K562 (cell line): ENCODE measurements around the gene RXRA. TPM values are rescaled to one million over a fixed set of nuclear protein-coding genes. Genes with fewer than 3 reads are reported as not detected.

Experiments
- ATF6 ChIP-seq: sonication (generic); formaldehyde crosslinking; IDR thresholded peaks from 2 replicates; pipeline ENCODE4 v1.4.0; 2020; ENCODE audit warnings: mild to moderate bottlenecking, missing genetic modification reagents
- CBX3 ChIP-seq, 2 experiments: IDR thresholded peaks; 1 replicate in 1 of 2; 2 replicates in 1 of 2; pipeline ENCODE4 v1.6.1; 2012; ENCODE audit warnings: inconsistent platforms in 2 of 2, low read length in 2 of 2, borderline replicate concordance in 1 of 2, control low read depth in 1 of 2
- CTBP1 ChIP-seq: fragments of 450-650 bp; IDR thresholded peaks from 2 replicates; pipeline ENCODE4 v1.6.1; 2016; ENCODE audit warnings: borderline replicate concordance
- E2F1 ChIP-seq: sonication (generic); formaldehyde crosslinking; IDR thresholded peaks from 2 replicates; pipeline ENCODE4 v1.8.1; 2023; ENCODE audit warnings: mild to moderate bottlenecking, missing genetic modification reagents, moderate library complexity
- E2F3 ChIP-seq: fragments of 250-450 bp; sonication (Bioruptor Pico); IDR thresholded peaks from 2 replicates; pipeline ENCODE4 v1.4.0; 2020; ENCODE audit warnings: mild to moderate bottlenecking
- E2F5 ChIP-seq: sonication (generic); formaldehyde crosslinking; IDR thresholded peaks from 2 replicates; pipeline ENCODE4 v1.8.0; 2022; ENCODE audit warnings: mild to moderate bottlenecking, missing genetic modification reagents
- EP300 ChIP-seq: IDR thresholded peaks from 2 replicates; pipeline ENCODE4 v1.6.1; 2012; ENCODE audit warnings: low read length, improper control_type of control experiment
- EZH2 ChIP-seq: IDR thresholded peaks from 2 replicates; pipeline ENCODE4 v1.6.1; 2012; ENCODE audit warnings: low read depth, mild to moderate bottlenecking, inconsistent platforms, low read length, borderline replicate concordance
- GTF2A2 ChIP-seq: IDR thresholded peaks from 2 replicates; pipeline ENCODE4 v1.6.1; 2016; ENCODE audit warnings: mild to moderate bottlenecking, missing genetic modification characterization, missing compliant biosample characterization
- HDAC1 ChIP-seq, 2 experiments: fragments of 450-650 bp; IDR thresholded peaks; 2 replicates each; pipeline ENCODE4 v1.6.1; 2016 to 2017; ENCODE audit warnings: inconsistent platforms in 1 of 2, mild to moderate bottlenecking in 1 of 2, moderate library complexity in 1 of 2
- MCM2 ChIP-seq: fragments of 450-650 bp; IDR thresholded peaks from 2 replicates; pipeline ENCODE4 v1.6.1; 2017; ENCODE audit warnings: low read depth, mild to moderate bottlenecking
- PBX2 ChIP-seq, 2 experiments: IDR thresholded peaks in 1 of 2; conservative IDR thresholded peaks in 1 of 2; 2 replicates each; pipeline ENCODE4 v1.6.1; 2016; ENCODE audit warnings: low read depth in 2 of 2, mild to moderate bottlenecking in 1 of 2, missing compliant biosample characterization in 1 of 2, missing genetic modification characterization in 1 of 2, moderate library complexity in 1 of 2
- SIN3A ChIP-seq, 2 experiments: fragments of 150-350 bp in 1 of 2; IDR thresholded peaks; 2 replicates each; pipeline ENCODE4 v1.6.1; 2011 to 2016; ENCODE audit warnings: borderline replicate concordance in 2 of 2, low read depth in 2 of 2, low read length in 2 of 2, mild to moderate bottlenecking in 2 of 2, moderate library complexity in 2 of 2; ENCODE audit not compliant: control insufficient read depth in 1 of 2
- SP2 ChIP-seq: IDR thresholded peaks from 2 replicates; pipeline ENCODE4 v1.6.1; 2011; ENCODE audit warnings: mild to moderate bottlenecking, low read depth, low read length, moderate library complexity; ENCODE audit not compliant: poor library complexity, severe bottlenecking; ENCODE audit errors: extremely low read depth
- SRSF3 ChIP-seq: fragments of 200-400 bp; formaldehyde crosslinking; IDR thresholded peaks from 2 replicates; pipeline ENCODE4 v1.6.1; 2016; ENCODE audit warnings: mild to moderate bottlenecking, low read length, moderate library complexity; ENCODE audit not compliant: insufficient read depth
- THAP12 ChIP-seq: fragments of 250-450 bp; sonication (Bioruptor Pico); IDR thresholded peaks from 2 replicates; pipeline ENCODE4 v1.9.0; 2021; ENCODE audit warnings: mild to moderate bottlenecking, inconsistent platforms
- ZC3H4 ChIP-seq: sonication (generic); formaldehyde crosslinking; IDR thresholded peaks from 2 replicates; pipeline ENCODE4 v1.9.0; 2021; ENCODE audit warnings: missing genetic modification reagents, borderline replicate concordance
- polyA plus RNA-seq, 8 experiments: library from polyadenylated mRNA; depleted of rRNA in 4 of 8; stranded (reverse) in 5 of 8; unstranded in 3 of 8; fragments of >200 nt; fragmentation: Nextera tagmentation in 2 of 8; fragmentation: Illumina TruSeq in 1 of 8; extraction: Ambion mirVana in 2 of 8; extraction: Trizol in 1 of 8; gene quantifications; 2 replicates each; pipeline versions ENCODE4 v1.2.1 to v1.2.3, GENCODE V29; 2011 to 2014; ENCODE audit warnings: inconsistent platforms in 1 of 8, missing spikeins in 1 of 8
- total RNA-seq, 7 experiments: library from RNA; depleted of rRNA in 6 of 7; stranded (reverse); fragments of >200 nt in 6 of 7; fragmentation: Illumina TruSeq in 2 of 7; extraction: Trizol in 2 of 7; gene quantifications; 2 replicates each; pipeline versions ENCODE4 v1.2.1 to v1.2.3, GENCODE V29; 2011 to 2021; ENCODE audit warnings: low replicate concordance in 1 of 7

RXRA gene
- total and polyA plus RNA-seq, 9 of the 15 experiments (the other 6 are each of a cell fraction or from before 2014, with no cell fraction given), result 0.35 to 23.6 (median 4.6) TPM

GRCh38 chr9:134316449-134317160 lies 9.7 kb upstream of the RXRA start (continued):
- TF ChIP-seq ZC3H4 (CRISPR knock-in tag) (no peak), THAP12 (CRISPR knock-in tag) (no peak), PBX2 (CRISPR knock-in tag; IDR thresholded peaks at IDR 0.05; ENCODE audit: low read depth) (no peak), PBX2 (tag; conservative IDR thresholded peaks at IDR 0.05; ENCODE audit: low read depth) (peak; percentile 85), E2F3 (CRISPR knock-in tag) (no peak), CBX3 (IDR thresholded peaks at IDR 0.05; ENCODE audit: borderline replicate concordance in 1 of 2, low read length in 2 of 2) (no peak), ATF6 (CRISPR knock-in tag) (no peak), EZH2 (no peak), SIN3A (IDR thresholded peaks at IDR 0.05; ENCODE audit: borderline replicate concordance in 2 of 2, control insufficient read depth in 1 of 2, low read depth in 2 of 2, low read length in 2 of 2) (no peak), E2F5 (no peak), E2F1 (CRISPR knock-in tag) (no peak), HDAC1 (IDR thresholded peaks at IDR 0.05) (peak in 1 of 2 experiments; percentile 35; a peak in 1 of 4 replicates), SRSF3 (no peak), EP300 (peak; percentile 15; the same call in 1 of the 2 replicates), MCM2 (no peak), SP2 (no peak), CTBP1 (peak; percentile 79; the same call in 1 of the 2 replicates), GTF2A2 (tag) (no peak)
